HG03442 (cell line): Measurements from ENCODE around the gene ALG12.
"Not testable (repeated sequence)": the region's sequence is repeated elsewhere in the genome, so short reads cannot be mapped to it uniquely, and the experiment has no call there.

ENCODE experiments used
- ATAC-seq: cut with Tn5 transposase; IDR thresholded peaks from one replicate; pipeline ENCODE4 v1.9.1; 2021; ENCODE audit warnings: mild to moderate bottlenecking, moderate library complexity; ENCODE audit not compliant: unreplicated experiment

The ALG12 gene

DNA sequence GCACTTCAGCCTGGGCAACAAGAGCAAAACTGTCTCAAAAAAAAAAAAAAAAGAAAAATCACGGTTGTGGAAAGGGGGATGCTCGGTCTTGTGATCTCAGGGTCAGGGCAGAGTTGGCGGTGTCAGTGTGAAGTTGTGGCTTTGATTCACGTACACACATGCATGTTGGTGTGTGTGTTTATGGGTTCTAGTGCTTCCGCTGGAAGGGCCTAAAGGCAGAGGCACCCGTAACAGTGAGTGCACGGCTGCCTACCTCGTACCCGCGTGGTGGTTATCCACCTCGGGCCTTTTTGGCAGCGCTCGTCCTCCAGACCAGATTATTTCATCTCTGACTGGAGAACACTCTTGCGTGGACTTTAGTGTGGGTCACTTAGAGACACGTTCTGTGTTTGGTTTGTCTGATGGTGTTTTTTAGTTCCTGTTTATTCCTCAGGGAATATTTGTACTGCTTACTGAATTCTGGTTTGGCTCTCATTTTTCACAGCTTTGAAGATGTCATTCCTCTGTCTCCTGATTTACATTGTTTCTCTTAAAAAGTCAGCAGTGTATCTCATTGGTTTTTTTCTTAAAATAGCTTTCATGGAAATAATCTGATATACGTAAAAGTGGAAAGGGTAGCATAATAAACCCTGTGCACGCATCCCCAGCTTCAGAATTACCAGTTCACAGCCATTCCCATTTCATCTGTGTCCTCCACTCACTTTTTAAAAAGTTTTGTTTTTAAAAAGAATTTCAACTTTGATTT is 49.0 kb downstream of the ALG12 start:
- no peak for ATAC-seq

DNA sequence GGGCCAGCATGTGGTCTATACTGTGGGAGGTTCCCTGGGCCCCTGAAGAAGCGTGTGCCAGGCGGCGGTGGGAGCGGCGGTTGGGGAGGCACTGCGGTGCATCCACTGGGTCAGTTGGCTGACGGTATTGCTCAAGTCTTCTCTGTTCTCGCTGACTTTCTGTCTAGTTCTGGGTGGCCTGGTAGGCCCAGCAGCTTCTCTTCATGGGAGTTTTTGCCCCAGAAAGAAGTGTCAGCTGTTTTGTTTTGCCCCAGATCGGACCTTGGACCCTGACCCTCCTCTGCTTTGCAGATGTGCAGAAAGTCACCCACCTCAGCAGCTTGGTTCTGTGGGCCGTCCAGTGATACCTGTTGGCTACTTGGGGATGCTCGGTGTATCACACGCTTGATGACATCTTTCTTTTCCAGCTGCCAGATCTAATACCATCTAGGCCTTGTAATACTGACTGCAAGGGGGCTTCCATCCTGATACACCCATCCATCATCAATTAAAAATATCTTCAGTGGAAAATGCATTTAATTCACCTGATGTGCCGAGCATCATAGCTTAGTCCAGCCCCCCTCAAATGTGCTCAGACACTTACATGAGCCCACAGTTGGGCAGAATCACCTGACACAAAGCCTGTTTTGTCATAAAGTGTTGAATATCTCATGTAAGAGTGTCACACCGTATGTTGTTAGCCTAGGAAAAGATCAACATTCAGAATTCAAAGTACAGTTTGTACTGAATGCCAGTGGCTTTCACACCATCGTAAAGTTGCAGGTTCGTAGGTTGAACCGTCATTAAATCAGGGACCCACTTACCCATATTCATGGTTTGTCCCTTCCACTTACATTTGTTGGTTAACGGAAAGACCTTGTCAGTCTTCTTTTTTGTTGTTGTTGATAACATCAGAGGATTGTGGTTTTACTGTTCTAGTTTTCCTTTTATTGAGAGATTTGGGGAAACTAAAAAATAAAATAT is 50.7 kb downstream of the ALG12 start:
- ATAC-seq = no peak

DNA sequence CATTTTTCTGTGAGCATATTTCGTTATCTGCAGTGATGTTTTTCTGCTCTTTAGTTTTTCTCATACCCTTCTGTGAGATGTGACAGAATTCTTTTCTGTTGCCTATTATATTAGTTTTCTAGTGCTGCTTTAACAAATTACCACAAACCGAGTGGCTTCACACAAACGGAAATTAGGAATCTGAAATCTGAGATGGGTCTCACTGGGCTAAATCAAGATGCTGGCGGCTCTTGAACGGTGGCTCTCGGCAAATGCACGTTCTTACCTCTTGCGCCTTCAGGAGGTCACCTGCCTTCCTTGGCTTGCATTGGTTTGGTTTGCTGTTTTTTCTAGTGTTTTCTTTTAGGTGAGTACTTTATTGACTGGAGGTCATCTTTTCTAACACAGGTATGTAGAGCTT is 51.6 kb downstream of the ALG12 start:
- ATAC-seq = no peak

DNA sequence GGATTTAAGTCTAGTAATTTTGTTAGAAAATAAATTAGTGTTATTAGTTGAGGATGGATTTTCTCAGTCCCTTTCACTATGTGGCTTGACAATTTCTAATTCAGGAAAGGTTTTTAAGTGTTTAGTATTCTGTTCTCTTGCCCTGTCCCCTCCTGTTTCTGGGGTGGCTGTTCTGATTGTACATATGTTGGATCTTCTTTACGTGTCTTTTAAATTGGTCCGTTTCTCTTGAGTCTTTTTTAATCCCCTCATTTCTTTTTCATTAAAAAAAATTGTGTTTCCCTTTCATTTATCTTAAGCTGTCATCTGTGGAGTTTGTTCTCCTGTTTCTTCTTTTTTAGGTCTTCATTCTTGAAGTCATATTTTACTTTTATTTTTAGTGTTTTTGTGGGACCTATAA is 52.1 kb downstream of the ALG12 start:
- no peak for ATAC-seq

DNA sequence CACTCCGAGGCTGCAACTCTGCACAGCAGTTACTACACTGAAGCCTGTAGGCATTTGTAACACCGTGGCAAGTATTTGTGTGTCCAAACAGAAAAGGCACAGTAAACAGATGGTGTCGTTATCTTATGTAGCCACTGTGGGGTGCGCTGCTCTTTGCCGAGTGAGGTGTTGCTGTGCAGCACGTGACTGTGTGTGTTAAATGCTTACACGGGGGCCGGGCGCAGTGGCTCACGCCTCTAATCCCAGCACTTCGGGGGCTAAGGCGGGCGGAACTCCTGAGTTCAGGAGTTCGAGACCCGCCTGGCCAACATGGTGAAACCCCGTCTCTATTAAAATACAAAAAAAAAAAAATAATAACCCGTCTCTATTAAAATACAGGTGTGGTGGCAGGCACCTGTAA is 53.1 kb downstream of the ALG12 start:
- ATAC-seq = no peak

DNA sequence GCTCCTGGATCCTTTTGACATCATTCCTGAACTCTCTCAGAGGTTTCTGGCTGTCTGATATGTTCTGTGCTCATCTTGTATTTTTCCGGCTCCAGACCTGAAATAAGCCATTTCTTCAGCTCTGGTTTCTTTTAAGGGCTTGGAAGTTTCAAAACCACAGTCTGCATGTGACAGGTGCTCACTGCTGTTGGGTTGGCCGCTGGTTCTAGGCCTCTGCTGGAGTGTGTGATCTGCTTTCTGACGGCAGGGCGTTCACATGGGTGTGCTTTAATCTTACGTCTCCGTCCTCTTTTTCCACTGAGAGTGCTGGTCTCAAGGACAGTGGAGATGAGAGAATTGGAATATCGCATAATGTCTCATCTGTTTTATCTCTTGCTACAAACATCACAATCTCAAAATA is 54.3 kb downstream of the ALG12 start:
- ATAC-seq = no peak

DNA sequence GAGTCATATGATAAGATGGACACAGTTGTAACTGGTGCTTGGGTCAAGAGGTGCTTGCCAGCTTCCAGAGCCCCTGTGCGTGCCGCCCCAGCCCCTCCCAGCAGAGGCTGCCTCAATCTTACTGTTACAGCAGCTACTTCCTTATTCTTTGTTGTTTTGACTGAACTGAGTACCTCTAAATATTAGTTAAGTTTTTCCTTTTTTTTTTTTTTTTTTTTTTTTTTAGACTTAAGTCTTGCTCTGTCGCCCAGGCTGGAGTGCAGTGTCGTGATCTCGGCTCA is 55.8 kb downstream of the ALG12 start:
- no peak for ATAC-seq

DNA sequence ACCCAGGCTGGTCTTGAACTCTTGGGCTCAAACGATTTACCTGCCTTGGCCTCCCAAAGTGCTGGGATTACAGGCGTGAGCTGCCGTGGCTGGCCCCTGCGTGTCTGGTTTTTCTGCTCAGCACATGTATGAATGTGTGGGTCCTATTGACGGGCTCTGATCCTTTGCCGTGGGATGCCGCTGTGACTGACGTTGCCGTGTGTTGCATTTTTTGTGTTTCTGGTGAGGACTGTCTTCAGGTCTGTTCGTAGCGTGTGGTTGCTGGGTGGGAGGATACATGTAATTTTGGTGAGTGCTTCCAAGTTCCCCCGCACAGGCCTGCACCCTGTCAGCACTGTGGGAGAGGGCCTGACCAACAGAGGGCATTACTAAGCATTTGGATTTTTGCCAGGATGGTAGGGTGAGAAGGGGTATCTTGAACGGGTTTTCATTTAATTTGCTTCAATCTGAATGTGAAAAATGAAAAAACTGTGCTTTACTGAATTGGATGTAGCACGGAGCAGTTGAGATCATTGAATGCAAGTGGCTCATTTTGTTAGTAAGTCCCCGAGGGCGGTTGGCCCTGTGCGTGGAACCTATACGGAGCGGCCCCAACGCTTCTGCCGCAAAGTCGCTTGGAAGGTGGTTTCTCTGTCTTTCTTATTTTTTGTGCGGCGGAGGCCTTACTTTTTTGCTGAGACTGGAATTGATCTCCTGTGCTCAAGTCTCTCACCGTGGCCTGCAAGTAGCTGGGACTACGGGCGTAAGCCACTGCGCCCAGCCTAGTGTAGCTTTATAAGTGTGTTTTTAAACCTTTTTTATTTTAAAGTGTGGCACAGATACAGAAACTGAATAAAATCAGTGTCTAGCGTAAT is 56.4 kb downstream of the ALG12 start:
- no peak for ATAC-seq

DNA sequence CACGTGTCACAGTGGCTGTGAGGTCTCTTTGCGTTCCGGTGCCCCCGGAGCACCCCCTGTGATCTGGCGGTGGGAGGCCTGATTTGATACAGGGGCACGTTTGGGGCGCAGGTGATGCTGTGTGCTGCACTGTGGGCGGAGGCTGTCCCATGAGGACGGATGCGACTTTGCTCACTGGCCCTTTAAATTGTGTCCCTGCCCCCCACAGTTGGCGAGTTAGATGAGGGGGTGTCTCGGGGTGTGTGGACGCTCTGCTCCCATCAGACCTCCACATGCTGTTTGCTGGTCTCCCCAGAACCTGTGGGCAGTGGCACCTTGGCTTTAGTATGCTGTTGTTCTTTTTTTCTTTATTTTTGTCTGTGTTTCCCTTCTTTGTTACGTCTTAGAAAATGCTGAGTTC is 59.4 kb downstream of the ALG12 start:
- no peak for ATAC-seq

DNA sequence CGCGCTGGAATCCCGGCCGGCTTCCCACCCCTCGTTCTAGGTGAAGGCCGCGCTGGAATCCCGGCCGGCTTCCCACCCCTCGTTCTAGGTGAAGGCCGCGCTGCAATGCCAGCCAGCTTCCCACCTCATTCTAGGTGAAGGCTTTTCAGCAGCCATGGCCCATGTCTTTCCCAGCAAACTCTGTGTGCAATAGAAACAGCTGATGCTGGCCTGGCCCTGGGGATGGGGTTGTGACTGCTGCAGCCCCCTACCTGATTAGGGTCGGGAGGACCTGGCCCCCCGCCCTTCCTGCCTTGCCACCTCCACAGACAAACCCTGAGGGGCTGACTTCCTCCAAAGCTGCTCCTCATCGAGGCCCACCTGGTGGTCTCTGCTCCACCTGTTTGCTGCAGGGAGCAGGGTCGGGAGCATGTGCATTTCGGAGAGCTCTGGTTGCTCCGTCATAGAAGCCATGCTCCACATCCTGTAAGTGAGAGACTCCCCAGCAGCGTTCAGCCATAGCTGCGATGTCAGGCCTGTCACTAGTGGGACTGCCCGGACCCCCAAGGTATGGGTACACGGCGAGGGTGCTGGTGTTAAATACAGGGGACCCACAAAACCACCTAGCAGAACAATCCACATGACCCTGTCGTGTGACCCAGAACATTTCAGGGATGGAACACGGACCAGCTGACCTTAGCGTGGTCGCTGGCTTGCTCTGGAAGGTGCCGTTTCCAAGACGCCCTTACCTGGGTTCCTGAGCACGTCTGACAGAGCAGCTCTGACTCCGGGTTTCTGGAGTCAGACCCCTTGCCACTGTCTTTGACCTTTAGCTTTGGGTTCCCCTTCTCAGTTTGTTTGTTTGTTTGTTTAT is 61.2 kb downstream of the ALG12 start:
- no peak for ATAC-seq

DNA sequence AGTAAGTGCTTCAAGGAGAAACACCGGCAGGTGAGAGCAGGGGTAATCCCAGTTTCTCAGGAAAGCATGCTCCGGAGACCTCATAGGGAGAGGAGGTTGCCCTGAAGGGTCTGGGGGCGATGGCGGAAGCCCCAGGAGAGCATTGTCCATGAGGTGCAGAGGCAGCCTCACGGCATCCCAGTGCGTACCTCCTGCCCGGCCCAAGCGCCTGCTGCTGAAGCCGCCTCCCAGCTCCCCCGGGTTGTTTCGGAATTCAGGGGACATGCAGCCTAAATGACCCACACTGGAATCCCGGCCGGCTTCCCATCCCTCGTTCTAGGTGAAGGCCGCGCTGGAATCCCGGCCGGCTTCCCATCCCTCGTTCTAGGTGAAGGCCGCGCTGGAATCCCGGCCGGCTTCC is 61.9 kb downstream of the ALG12 start:
- ATAC-seq = no peak

DNA sequence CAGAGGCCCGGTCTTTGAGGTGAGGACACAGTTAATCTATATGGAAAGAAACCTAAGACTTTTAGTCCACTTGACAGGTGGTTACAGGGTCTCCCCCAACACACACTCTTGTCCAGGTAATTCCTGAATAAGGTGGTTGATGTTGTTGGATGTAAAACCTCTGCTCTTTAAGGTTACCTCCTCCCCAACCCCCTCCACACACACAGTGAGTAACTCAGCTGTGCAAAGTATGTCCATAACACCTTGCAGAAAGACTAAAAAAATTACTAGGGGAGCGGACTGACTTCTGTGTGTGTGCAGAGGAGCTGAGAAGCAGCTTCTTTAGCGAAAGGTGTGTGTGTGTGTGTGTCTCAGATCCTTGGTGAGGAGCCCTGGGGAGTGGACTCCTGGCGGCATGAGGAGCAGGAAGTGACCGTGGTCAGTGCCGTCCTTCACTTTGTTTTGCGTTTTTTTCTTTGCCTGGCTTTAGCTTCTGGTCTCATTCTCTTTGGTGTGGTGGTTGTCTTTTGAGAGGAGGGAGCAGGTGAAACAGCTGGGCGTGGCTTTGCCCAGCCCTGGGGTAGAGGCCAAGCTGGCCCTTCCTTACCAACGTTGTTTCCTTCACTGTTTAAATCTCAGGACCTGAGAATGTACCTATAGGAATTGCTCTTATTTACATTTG is 62.9 kb downstream of the ALG12 start:
- ATAC-seq = no peak

DNA sequence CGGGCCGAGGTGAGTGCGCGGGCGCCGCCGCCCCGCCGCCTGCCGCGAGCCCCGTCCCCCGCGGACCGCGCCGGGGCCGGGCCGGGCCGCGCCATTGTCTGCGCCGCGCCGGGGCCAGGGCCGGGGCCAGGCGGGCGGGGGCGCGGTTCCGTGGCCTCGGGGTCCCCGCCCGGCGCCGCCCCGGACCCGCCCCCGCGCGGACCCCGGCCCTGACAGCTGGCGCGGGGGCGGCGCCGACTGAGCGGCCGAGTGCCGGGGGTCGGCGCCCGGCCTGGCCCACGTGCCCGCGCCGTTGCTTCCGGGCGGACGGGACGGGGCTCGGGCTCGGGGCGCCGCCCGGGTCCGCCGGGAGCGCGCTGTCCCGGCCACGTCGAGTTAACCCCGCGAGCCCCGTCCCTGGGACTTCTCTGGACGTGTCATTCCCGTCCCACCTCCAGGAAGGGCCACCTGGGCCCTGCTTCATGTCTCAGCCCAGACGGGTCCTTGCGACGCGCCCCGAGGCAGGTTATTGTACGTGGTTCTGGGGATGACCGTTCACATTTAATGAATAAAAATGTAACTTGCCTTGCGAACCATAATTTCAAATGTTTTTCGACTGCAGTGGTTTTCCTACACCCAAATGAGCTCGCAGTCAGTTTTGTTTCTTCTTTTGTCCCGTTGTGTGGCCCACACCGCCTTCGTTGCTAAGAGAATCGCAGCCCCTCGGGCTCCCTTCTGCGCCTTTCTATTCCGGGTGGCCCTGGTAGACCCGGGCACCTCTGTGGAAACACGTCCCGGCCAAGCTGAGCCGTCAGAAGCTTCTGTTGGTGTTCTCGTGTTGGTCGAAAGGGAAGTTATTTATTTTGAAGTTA is 64.0 kb downstream of the ALG12 start:
- peak; percentile 5 for ATAC-seq

DNA sequence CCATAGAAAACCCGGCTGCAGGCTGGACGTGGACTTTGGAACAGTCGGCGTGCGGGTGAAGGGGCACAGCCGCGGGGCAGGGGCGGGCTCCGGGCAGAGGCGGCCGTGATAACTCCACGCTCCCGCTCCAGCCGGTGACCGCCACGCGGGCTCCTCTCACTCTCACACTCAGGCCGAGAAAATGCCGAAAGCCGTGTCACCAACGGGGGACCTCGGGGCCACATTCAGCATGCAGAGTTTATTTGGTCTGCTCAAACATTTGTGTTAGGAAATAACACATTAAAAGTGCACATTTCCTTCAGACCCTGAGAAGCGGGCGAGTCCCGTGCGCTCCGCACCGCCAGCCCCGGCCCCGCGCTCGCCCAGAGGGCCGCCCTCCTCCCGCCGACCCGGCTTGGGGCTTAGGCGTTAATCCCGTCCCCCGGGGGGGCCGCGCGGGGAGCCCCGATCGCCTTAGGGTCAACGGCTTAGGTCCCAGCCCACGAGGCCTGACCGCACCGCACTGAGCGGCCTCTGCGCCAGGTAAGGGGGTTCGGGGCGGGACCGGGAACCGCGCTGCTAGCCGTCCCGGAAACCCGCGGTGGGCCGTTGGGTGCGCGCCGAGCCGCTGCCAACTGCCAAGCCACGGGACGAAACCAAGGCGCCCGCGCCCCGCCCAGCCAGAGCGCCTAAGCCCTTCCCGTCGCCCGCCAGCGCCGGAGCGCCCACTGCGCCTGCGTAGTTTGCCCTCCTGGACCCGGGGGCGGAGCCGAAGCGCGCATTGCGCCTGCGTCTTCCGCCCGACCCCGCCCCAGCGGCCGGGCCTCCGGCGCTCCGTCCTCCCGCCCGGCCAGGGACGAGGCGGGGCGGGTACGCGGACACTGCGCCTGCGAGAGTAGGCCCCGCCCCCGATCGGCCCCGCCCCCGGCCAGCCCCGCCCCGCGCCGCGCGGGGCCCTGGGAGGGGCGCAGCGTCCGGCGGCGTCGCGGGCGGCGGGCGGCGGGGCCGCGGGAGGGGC is 65.0 kb downstream of the ALG12 start, which contains the start of gene ZBED4:
ZBED4 (plus strand) TSS at position 947 of the 997 bp plus-strand sequence. CDS start 29,819 bp downstream, outside the sequence.
- peak; percentile 70 for ATAC-seq

DNA sequence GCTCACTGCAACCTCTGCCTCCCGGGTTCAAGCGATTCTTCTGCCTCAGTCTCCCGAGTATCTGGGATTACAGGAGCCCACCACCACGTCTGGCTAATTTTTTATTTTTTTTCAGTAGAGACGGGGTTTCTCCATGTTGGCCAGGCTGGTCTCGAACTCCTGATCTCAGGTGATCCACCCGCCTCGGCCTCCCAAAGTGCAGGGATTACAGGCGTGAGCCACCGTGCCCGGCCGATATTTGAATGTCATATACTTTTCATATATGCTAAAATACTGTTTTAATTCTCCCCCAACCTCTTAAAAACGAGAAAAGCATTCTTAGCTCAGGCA is 65.7 kb downstream of the ALG12 start:
- ATAC-seq = not testable (repeated sequence)

DNA sequence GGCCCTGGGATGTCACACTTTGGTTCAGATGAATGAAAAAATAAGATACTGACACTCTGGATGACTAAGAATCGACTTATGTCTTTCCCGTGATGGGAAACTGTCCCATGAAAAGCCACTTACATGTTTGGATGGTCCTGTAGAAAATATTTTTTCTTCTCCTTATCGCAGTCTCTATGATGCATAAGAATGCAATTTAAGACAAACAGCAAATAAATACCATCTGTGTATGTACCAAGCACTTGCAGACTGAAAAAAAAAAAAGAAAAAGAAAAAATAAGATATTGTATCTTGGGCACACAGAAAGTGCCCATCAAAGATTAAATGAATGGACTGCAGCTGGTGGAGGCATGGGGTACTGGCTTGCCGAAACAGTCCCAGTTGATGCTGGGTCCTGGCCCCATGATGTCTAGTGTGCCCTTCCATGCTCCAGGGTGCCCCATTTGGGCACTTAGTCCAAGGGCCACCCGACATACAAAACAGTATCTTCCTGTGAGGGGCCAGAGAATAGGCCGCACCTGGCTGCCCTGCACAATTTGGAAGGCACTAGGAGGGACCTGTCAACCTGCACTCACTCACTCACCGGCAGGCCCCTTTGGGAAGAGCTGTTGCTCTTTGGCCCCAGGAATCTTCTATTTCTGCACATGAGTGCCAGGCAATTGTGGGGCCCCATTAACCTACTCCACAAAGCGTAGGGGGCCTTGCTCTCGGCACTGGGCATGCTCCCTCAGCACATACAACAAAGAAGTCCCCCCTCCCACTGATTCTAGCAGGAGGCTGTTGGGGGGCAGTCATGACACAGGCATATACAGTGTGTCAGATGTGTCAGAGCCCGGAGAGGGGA is 67.1 kb downstream of the ALG12 start:
- ATAC-seq = no peak
